Bronchial epithelial cell (primary cell): ENCODE measurements around the gene ARHGAP22. TPM values are rescaled to one million over a fixed set of nuclear protein-coding genes. Genes with fewer than 3 reads are reported as not detected.

ENCODE experiments used
- DNase-seq: peaks from one replicate; pipeline ENCODE4 v3.0.0-alpha.2; 2010; ENCODE audit warnings: low read depth
- FAIRE-seq: peaks from 2 replicates; lab custom pipeline; 2011; peaks lifted over from hg19 to GRCh38; lab: Jason Lieb, UNC
- H3K27me3 ChIP-seq: 2 replicates; pipeline ENCODE4 v1.5.1; 2011; ENCODE audit warnings: low read length; ENCODE audit not compliant: control insufficient read depth, insufficient read depth
- H3K36me3 ChIP-seq: 2 replicates; pipeline ENCODE4 v1.5.1; 2011; ENCODE audit warnings: low read length; ENCODE audit not compliant: control insufficient read depth, insufficient read depth
- H3K4me3 ChIP-seq: 2 replicates; pipeline ENCODE4 v1.5.1; 2011; ENCODE audit warnings: mild to moderate bottlenecking, low read depth, low read length, control low read depth
- total RNA-seq: library from RNA; depleted of rRNA; stranded (reverse); fragments of >200 nt; gene quantifications from 2 replicates; pipeline ENCODE4 v1.2.1, GENCODE V29; 2014
- TF ChIP-seq, protein P1 (sequence below): IDR thresholded peaks from 2 replicates; pipeline ENCODE4 v1.5.1; 2011; ENCODE audit warnings: mild to moderate bottlenecking, moderate library complexity, low read length, control low read depth, inconsistent platforms; ENCODE audit not compliant: insufficient read depth, severe bottlenecking

Gene ARHGAP22
- total RNA-seq, 1 donor from 2014 or later, result 9.0 TPM

DNA sequence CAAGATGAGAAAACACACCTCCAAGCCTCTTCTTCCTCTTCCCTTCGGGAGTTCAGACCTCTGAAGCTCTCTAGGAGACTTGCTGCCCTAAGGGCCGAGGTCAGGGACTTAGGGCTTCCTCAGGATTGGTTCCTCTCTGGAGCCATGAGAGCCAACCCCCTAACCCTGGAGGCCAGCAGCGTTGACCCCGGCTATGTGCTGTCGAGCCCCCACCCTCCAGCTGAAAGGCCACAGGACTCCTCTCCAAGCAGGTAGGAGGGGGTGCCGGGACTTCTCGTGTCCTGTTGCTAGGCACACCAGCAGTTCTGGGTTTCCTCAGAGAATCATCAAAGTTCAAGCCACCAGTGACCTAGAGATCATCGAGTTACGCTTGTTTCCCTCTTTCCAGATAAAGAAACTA, 87.4 kb downstream of the ARHGAP22 start:
- H3K4me3 ChIP-seq, result no peak overlapping the region
- no peaks in the 10 kb centered on the region for H3K36me3 ChIP-seq
- no peak for FAIRE-seq
- peaks cover 2% of the 10 kb centered on the region for H3K27me3 ChIP-seq
- TF ChIP-seq, protein P1, sequence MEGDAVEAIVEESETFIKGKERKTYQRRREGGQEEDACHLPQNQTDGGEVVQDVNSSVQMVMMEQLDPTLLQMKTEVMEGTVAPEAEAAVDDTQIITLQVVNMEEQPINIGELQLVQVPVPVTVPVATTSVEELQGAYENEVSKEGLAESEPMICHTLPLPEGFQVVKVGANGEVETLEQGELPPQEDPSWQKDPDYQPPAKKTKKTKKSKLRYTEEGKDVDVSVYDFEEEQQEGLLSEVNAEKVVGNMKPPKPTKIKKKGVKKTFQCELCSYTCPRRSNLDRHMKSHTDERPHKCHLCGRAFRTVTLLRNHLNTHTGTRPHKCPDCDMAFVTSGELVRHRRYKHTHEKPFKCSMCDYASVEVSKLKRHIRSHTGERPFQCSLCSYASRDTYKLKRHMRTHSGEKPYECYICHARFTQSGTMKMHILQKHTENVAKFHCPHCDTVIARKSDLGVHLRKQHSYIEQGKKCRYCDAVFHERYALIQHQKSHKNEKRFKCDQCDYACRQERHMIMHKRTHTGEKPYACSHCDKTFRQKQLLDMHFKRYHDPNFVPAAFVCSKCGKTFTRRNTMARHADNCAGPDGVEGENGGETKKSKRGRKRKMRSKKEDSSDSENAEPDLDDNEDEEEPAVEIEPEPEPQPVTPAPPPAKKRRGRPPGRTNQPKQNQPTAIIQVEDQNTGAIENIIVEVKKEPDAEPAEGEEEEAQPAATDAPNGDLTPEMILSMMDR, result no peak
- no peak for DNase-seq

DNA sequence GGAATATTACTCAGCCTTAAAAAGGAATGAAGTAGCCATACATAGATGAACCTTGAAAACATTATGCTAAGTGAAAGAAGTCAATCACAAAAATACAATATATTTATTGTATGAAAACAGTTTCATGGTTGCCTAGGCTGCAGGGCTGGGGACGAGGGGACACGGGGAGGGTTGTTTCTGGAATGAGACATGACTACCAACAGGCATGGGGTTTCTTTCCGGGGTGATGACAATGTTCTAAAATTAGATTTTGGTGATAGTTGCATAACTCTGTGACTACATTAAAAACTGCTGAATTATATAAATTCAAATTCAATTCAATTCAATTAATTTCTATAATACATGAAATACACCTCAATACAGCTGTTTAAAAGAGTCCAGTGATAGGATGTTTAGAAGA, 88.0 kb downstream of the ARHGAP22 start:
- DNase-seq (no peak), FAIRE-seq (no peak)
- no peaks in the 10 kb centered on the region for H3K36me3 ChIP-seq
- no peak overlapping the region for H3K4me3 ChIP-seq
- TF ChIP-seq, protein P1, result no peak
- H3K27me3 ChIP-seq, result peaks cover 2% of the 10 kb centered on the region

DNA sequence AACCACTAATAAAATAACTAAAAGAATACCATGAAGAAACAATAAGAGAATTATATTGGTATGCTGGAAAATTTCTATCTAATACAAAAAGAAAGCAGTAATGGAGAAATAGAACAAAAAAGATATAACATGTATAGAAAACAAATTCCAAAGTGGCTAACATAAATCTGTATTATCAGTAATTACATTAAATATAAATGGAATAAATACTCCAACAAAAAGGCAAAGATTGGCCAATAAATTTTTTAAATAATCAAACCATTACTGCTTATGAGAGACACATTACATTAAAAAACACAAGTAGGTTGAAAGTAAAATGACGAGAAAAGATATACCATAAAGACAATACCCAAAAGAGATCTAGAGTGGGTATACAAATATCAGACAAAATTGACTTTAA, 90.0 kb downstream of the ARHGAP22 start:
- no peak overlapping the region for H3K4me3 ChIP-seq
- no peak for DNase-seq
- no peaks in the 10 kb centered on the region for H3K36me3 ChIP-seq
- TF ChIP-seq, protein P1, result no peak
- no peak for FAIRE-seq
- peaks cover 2% of the 10 kb centered on the region for H3K27me3 ChIP-seq

DNA sequence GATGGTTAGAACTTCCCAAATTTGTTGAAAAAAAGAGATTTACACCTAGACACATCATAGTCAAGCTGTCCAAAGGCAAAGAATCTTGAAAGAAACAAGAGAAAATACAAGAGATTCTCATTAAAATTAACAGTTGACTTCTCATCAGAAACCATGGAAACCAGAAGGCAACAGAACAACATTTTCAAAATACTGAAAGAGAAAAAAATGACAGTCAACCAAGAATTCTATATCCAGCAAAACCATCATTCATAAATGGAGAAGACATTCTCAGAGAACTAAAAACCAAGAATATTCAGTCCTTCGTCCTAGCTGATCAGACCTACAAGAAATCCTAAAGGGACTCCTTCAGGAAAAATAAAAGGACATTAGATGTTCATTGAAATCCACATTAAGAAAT, 90.6 kb downstream of the ARHGAP22 start:
- no peak for FAIRE-seq
- H3K27me3 ChIP-seq, result peaks cover 2% of the 10 kb centered on the region

DNA sequence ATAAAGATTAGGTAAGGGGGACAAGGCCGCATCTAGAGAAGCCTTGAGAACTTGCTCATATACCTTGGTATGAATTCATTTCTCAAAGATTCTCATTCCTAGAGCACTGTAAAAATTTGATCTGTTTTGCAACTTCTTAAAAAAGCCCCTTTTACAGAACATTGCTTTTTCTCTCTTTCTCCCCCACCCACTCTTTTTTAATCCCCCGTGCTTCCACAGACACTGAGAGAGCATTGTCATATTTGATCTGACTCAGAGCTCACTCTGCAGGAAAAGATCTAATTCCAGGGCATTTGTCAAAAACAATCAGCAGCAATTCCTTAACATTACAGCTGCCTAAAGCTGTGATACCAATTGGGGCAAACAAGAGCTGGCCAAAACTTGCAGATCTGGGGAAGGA, 92.0 kb downstream of the ARHGAP22 start:
- TF ChIP-seq, protein P1, result no peak
- Histone ChIP-seq H3K36me3 (no peaks in the 10 kb centered on the region), H3K27me3 (peaks cover 2% of the 10 kb centered on the region), H3K4me3 (no peak overlapping the region)
- FAIRE-seq (no peak), DNase-seq (no peak)

More for the DNA sequence above, 90.6 kb downstream of the ARHGAP22 start:
- Histone ChIP-seq H3K36me3 (no peaks in the 10 kb centered on the region), H3K4me3 (no peak overlapping the region)
- TF ChIP-seq, protein P1, result no peak
- no peak for DNase-seq

DNA sequence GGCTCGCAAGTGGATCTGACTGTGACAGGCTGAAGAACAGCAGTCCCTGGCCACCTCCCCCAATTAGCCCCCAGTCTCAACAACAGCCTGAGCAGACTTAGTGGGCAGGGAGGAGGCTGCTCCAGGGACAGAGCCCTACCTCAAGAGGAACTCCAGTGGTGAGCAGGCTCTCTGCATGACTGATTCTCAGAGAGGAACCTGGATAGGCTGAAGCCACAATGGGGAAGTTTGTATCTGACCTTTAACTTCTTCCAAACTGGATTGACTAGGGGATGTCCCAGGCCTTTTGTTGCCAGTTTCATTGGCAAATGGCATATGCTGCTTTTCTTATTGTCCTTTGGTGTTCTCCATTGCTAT, 93.0 kb downstream of the ARHGAP22 start:
- Histone ChIP-seq H3K27me3 (peaks cover 2% of the 10 kb centered on the region), H3K36me3 (no peaks in the 10 kb centered on the region), H3K4me3 (no peak overlapping the region)
- TF ChIP-seq, protein P1, result no peak
- no peak for FAIRE-seq
- no peak for DNase-seq
